Stimulated activated memory B cell treated with anti-CD40 and anti-IgM and Interleukin-4, amounts not matched to agents 10 μg/mL and 1 μg/mL and 100 μg/mL, for 72 hours (primary cell): ENCODE results near the gene SVIL.
"Not testable (repeated sequence)": the region's sequence is repeated elsewhere in the genome, so short reads cannot be mapped to it uniquely, and the experiment has no call there.

Experiments used
- ATAC-seq: fragments of 150-1000 bp; cut with Tn5 transposase; 2 replicates; pipeline ENCODE4 v1.10.0; 2021
- H3K27ac Mint-ChIP-seq: one replicate; pipeline ENCODE4 v1.8.0; 2022; ENCODE audit warnings: mild to moderate bottlenecking, mixed read lengths
- H3K27me3 Mint-ChIP-seq: one replicate; pipeline ENCODE4 v1.8.0; 2022; ENCODE audit warnings: mixed read lengths
- H3K36me3 Mint-ChIP-seq: one replicate; pipeline ENCODE4 v1.8.0; 2022; ENCODE audit warnings: mixed read lengths
- H3K4me1 Mint-ChIP-seq: one replicate; pipeline ENCODE4 v1.8.0; 2022; ENCODE audit warnings: mixed read lengths
- H3K4me3 Mint-ChIP-seq: one replicate; pipeline ENCODE4 v1.8.0; 2022; ENCODE audit warnings: mild to moderate bottlenecking, moderate library complexity, mixed read lengths
- H3K9me3 Mint-ChIP-seq: one replicate; pipeline ENCODE4 v1.8.0; 2022; ENCODE audit warnings: mixed read lengths

SVIL gene

DNA sequence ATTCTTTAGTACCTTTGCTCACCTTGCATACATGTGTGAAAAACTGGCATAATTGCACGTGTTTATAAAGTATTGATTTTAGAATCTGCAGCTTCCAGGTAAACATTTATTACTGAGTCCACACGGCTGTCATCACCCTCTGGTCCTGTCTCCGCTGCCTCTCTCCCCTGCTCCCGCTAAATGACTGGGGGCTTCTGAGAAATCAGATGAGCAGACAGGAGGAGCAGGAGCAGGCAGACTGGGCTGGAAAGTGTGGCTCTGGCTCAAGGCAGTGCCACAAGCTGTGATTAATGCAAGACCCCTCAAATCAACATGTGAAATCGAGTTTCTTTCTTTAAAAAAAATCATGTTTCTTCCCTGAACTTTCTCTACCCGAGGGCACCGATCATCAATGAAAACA, 68.6 kb downstream of the SVIL start:
- not testable (repeated sequence) for H3K9me3 Mint-ChIP-seq, ATAC-seq, H3K4me3 Mint-ChIP-seq, H3K4me1 Mint-ChIP-seq, H3K36me3 Mint-ChIP-seq, H3K27me3 Mint-ChIP-seq, H3K27ac Mint-ChIP-seq

DNA sequence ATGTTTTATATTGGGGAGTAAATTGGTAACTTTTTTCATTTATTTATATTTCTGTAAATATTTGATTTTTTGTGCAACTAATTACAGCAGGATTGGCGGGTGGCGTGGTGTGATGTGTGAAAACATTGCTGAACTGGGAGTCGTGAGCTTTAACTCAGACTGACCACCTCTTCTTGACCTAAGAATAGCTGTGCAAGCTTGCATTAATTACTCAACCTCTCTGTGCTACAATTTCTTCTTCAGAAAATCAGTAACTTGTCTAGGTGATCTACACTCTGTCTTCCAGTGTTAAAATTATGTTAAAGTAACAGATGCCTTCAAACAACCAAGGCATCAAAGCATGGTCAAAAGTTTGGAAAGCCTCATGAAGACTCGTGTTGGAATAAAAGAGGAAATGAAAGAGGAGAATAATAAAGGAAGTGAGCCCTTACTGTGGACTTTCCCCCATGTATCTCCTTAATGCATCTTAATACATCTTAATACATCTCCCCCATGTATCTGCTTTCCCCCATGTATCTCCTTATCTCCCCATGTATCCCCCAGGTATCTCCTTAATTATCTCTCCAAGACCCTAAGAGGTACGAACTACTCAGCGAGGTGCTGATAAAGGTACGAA, 71.2 kb downstream of the SVIL start:
- Mint-ChIP-seq H3K27ac (no peak overlapping the region), H3K4me1 (peaks cover 6% of the 10 kb centered on the region)
- no peak for ATAC-seq

DNA sequence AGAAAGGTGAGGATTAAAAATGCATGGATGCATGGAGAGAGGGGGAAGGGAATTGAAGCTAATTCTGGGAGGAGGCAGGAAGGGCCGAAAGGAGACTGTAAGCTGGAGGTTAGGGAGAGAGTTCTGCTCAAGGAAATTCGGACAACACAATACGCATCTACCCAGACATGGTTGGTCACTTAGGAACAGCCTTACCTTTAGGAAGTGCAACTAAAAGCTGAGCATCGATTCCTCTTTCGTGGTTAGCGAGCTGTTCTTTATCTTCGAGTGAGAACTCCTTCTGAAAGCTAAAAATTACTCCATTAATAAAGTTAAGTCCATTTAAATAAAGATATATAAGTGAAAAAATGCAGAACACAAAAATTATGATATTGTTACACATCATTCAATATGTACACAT, 71.8 kb downstream of the SVIL start:
- not testable (repeated sequence) for H3K4me1 Mint-ChIP-seq, H3K9me3 Mint-ChIP-seq, H3K27me3 Mint-ChIP-seq, H3K36me3 Mint-ChIP-seq, H3K27ac Mint-ChIP-seq, H3K4me3 Mint-ChIP-seq
- peak; percentile 86 for ATAC-seq

More for the DNA sequence above, 71.2 kb downstream of the SVIL start:
- Mint-ChIP-seq H3K36me3 (no peaks in the 10 kb centered on the region), H3K27me3 (no peaks in the 10 kb centered on the region), H3K4me3 (no peak overlapping the region), H3K9me3 (peaks cover 4% of the 10 kb centered on the region)

DNA sequence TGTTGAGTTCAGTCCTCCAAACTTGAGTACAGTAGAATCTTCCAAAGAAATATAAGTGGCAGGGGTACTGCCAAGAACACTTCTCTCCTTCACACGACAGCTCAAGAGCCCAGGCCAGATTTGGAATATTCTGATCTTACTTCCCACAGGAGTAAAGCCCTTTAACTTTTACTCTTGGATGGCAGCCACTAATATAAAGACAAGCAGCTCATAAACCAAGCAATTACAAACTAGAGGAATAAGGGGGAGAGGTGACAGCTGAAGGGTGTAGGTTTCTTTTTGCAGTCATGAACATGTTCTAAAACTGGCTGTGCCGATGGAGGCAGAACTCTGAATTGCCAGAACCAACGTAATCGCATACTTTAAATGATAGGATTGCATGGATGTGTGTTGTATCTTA, 74.8 kb downstream of the SVIL start:
- H3K4me1 Mint-ChIP-seq = peaks cover 6% of the 10 kb centered on the region
- H3K4me3 Mint-ChIP-seq = no peak overlapping the region
- H3K36me3 Mint-ChIP-seq = no peaks in the 10 kb centered on the region
- no peak overlapping the region for H3K27ac Mint-ChIP-seq
- ATAC-seq = no peak
- H3K27me3 Mint-ChIP-seq = no peaks in the 10 kb centered on the region
- H3K9me3 Mint-ChIP-seq = peaks cover 4% of the 10 kb centered on the region

DNA sequence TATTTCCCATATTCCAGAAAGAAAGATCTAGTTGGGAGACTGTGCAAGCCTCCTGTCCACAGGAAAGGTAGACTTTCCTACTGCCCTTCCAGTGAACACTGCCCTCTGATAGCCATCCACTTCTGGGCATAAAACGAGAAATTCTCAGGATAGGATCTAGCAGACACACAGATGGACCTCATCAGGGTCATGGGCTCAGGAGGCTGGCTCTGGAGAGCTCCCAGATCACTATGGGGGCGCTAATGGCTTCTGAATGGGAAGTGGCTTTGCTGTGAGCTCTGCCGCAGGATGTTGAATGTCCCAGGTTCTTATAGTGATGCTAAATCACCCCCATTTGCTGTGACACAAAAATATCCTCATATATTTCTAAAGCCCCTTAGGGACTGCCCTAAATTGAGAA, 77.1 kb downstream of the SVIL start:
- Mint-ChIP-seq H3K36me3 (no peaks in the 10 kb centered on the region), H3K4me3 (no peak overlapping the region), H3K9me3 (no peaks in the 10 kb centered on the region), H3K27me3 (no peaks in the 10 kb centered on the region), H3K27ac (no peak overlapping the region), H3K4me1 (peaks cover 2% of the 10 kb centered on the region)
- no peak for ATAC-seq

DNA sequence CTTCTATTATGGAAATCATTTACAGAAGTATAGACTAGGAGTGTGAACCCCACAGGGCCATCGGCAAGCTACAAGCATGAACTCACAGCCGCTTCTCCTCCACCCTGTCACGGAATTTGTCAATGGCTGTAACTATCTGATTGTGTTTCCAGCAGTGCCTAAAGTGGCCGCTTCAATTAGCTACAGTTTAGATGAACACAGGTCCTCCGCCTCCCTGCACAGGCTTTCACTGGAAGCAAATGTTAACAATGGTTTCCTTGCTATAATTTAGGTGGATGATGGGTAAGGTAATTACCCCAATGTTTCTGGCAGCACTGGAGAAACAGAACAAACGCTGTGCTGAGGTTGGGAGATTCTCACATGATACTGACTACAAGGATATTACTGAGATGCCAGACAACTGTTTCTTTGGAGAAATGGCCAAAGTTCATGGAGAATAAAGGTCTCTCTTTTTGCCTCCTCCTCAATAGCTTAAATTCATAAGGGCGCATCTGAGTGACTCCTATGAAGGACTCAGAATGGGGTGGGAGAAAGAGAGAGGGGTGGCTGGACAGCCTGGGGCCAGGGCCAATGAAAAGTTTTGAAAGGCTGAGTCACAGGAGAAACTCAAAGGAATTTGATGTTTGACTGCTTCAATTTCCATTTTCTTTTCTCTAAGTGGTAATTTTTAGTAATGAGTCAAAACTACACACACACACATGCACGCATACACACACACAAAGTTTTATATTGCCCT, 78.9 kb downstream of the SVIL start:
- no peak overlapping the region for H3K27ac Mint-ChIP-seq
- H3K4me3 Mint-ChIP-seq = no peak overlapping the region
- H3K27me3 Mint-ChIP-seq = no peaks in the 10 kb centered on the region
- ATAC-seq = no peak
- H3K4me1 Mint-ChIP-seq = no peaks in the 10 kb centered on the region
- no peaks in the 10 kb centered on the region for H3K9me3 Mint-ChIP-seq
- no peaks in the 10 kb centered on the region for H3K36me3 Mint-ChIP-seq

DNA sequence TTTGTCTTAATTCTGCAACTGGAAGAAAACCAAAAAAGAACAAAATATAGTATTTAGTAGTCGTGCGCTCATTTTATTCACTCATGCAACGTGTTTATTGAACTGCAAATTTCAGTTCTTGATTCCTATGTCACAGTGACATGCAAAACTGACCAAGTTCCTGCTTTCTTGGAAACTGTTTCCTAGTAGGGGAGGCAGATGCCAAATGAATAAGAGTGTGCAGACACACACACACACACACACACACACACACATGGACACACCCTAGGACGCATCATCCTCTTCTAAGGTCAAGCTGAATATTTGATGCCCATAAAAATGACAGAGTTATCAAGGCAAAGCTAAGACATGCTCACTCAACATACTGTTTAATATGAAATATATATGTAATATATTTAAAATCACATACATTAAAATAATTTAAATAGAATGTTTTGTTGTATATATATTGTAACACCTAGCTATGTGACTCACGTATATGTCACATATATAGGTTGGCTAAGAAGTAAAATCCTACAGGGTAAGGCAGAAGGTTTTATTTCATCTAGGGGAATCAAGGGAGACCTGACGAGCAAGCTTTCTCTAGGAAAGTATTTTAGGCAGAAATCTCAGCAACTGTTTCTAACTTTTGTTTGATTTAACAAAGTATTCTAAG, 79.6 kb downstream of the SVIL start:
- no peak overlapping the region for H3K27ac Mint-ChIP-seq
- no peaks in the 10 kb centered on the region for H3K27me3 Mint-ChIP-seq
- H3K36me3 Mint-ChIP-seq = no peaks in the 10 kb centered on the region
- H3K4me3 Mint-ChIP-seq = no peak overlapping the region
- ATAC-seq = no peak
- no peaks in the 10 kb centered on the region for H3K4me1 Mint-ChIP-seq
- H3K9me3 Mint-ChIP-seq = no peaks in the 10 kb centered on the region

DNA sequence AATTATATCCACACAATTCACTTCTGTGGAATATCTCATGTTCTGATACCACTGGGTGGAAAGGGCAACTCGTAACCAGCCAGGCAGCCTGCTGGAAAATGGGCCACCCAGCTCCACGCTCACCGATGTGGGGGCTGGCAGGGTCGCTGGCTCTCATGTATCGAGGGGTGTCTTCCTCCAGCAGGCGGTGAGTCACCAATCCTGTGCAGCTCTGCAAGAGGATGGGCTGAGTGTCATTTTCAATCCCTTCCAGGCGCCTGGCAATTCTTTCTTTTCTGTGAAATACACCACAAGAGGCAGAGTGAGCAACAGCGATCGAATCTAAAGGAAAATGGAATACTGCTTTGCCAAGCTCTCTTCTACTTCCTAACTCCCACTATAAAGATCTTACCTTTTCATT, 80.1 kb downstream of the SVIL start:
- Mint-ChIP-seq H3K36me3 (no peaks in the 10 kb centered on the region), H3K4me3 (no peak overlapping the region), H3K9me3 (no peaks in the 10 kb centered on the region), H3K27ac (no peak overlapping the region), H3K4me1 (no peaks in the 10 kb centered on the region), H3K27me3 (no peaks in the 10 kb centered on the region)
- no peak for ATAC-seq

DNA sequence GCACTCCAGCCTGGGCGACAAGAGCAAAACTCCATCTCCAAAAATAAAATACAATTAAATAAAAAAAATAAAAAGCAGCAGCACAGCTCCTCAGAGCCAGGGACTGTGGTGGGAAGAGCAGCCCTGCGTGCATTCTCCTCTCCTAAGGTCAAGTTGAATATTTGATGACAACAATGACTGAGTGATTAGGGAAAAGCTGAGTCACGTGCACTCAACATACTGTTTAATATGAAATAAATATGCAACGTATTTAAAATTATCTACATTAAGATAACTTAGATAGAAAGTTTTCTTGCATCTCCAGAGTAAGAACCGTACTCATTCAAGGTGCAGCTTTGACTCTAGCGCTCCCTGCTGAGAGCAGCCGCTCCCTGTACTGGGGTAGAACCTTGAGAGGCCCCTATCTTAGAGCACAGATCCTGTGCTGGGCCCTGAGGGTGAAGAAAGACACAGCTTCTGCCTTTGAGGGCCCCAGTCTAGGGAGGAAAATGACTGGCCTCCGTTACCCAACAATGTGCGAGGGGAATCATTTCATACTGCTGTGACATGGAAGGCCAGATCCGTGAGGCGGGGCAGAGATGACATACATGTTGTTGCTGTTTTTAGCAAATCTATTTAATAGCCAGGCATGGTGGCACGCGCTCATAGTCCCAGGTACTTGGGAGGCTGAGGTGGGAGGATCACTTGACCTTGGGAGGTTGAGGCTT, 81.1 kb downstream of the SVIL start:
- H3K9me3 Mint-ChIP-seq = no peaks in the 10 kb centered on the region
- no peak overlapping the region for H3K27ac Mint-ChIP-seq
- H3K27me3 Mint-ChIP-seq = no peaks in the 10 kb centered on the region
- no peaks in the 10 kb centered on the region for H3K36me3 Mint-ChIP-seq
- no peak overlapping the region for H3K4me3 Mint-ChIP-seq
- no peak for ATAC-seq
- no peaks in the 10 kb centered on the region for H3K4me1 Mint-ChIP-seq

DNA sequence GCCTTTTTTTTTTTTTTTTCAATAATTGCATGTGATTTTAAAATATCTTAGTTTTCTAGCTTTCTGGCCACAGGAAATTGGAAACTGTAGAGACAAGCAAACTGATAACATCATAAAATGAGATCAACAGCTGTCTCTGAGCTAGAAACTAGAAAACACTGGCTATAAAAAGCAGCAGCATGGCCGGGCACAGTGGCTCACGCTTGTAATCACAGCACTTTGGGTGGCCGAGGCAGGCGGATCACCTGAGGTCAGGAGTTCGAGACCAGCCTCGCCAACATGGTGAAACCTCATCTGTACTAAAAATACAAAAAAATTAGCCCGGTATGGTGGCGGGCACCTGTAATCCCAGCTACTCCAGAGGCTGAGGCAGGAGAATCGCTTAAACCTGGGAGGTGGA, 81.7 kb downstream of the SVIL start:
- not testable (repeated sequence) for H3K27me3 Mint-ChIP-seq, H3K36me3 Mint-ChIP-seq, ATAC-seq, H3K4me1 Mint-ChIP-seq, H3K9me3 Mint-ChIP-seq, H3K4me3 Mint-ChIP-seq, H3K27ac Mint-ChIP-seq

DNA sequence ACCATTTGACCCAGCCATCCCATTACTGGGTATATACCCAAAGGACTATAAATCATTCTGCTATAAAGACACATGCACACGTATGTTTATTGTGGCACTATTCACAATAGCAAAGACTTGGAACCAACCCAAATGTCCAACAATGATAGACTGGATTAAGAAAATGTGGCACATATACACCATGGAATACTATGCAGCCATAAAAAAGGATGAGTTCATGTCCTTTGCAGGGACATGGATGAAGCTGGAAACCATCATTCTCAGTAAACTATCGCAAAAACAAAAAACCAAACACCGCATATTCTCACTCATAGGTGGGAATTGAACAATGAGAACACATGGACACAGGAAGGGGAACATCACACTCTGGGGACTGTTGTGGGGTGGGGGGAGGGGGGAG, 85.3 kb downstream of the SVIL start:
- not testable (repeated sequence) for ATAC-seq, H3K4me3 Mint-ChIP-seq, H3K27me3 Mint-ChIP-seq, H3K36me3 Mint-ChIP-seq, H3K9me3 Mint-ChIP-seq, H3K4me1 Mint-ChIP-seq, H3K27ac Mint-ChIP-seq

DNA sequence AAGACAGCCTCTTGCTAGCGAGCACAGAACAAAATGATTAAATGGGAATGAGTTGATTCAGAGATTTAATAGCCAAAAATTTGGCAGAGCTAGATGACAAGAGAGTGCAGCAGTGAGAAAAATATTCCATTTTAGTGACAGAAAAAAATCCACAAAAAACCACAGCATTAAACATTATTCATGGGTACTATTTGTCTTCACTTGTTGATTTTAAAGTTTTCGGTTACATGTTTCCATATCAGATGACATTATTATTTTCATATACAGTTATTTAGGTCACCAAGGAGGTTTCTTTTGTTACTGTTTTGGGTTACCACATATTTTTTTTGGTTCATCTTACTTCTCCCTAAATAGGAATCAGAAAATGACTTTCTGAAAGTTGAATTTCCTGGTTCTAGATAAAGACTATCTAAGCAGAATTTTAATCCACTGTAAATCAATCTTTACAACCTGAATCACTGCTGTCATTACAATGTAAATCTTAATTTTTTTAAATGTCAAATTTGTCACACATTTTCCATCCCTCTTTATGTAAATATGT, 87.9 kb downstream of the SVIL start:
- no peaks in the 10 kb centered on the region for H3K27me3 Mint-ChIP-seq
- H3K4me3 Mint-ChIP-seq = no peak overlapping the region
- H3K9me3 Mint-ChIP-seq = no peaks in the 10 kb centered on the region
- H3K4me1 Mint-ChIP-seq = no peaks in the 10 kb centered on the region
- H3K36me3 Mint-ChIP-seq = no peaks in the 10 kb centered on the region
- H3K27ac Mint-ChIP-seq = no peak overlapping the region
- no peak for ATAC-seq

DNA sequence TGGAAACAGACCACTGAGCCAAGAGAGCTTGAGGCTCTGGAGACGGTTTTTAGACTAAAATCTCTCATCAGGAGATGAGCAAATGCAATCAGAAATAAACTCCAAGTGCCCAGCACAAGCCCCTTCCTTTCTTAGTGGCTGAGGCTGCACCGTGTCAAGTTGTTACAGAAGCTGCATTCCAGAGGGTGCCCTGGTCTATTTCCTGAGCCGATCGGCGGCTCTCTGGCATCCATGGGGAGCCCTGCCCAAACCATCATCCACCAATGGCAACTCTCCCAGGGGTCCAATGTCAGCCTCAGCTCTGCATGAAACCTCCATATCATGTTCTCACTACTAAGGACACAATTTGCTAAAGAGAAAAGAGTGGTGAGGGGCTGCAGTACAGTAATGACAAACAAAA, 89.6 kb downstream of the SVIL start:
- no peak overlapping the region for H3K4me3 Mint-ChIP-seq
- no peaks in the 10 kb centered on the region for H3K9me3 Mint-ChIP-seq
- no peaks in the 10 kb centered on the region for H3K27me3 Mint-ChIP-seq
- H3K36me3 Mint-ChIP-seq = no peaks in the 10 kb centered on the region
- H3K4me1 Mint-ChIP-seq = no peaks in the 10 kb centered on the region
- H3K27ac Mint-ChIP-seq = no peak overlapping the region
- no peak for ATAC-seq

DNA sequence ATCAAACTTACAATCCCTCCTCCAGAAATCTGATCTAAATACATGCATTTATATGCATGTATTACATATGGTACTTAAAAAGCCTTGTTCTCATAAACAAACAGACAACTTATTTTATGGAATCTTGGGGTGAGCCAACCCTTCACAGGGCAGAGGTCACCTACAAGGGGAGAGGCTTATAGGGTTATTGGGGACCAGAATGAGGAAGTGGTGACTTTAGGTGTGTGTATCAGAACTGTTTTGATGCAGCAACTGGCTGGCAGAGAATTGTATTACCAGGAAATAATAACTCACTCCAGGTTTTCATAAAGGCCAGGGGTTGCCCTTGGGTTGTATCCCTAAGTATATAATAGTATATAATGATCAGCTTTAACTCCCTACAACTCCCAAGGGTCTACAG, 91.1 kb downstream of the SVIL start:
- no peaks in the 10 kb centered on the region for H3K36me3 Mint-ChIP-seq
- ATAC-seq = no peak
- no peaks in the 10 kb centered on the region for H3K27me3 Mint-ChIP-seq
- no peaks in the 10 kb centered on the region for H3K9me3 Mint-ChIP-seq
- H3K4me3 Mint-ChIP-seq = no peak overlapping the region
- H3K27ac Mint-ChIP-seq = no peak overlapping the region
- no peaks in the 10 kb centered on the region for H3K4me1 Mint-ChIP-seq

DNA sequence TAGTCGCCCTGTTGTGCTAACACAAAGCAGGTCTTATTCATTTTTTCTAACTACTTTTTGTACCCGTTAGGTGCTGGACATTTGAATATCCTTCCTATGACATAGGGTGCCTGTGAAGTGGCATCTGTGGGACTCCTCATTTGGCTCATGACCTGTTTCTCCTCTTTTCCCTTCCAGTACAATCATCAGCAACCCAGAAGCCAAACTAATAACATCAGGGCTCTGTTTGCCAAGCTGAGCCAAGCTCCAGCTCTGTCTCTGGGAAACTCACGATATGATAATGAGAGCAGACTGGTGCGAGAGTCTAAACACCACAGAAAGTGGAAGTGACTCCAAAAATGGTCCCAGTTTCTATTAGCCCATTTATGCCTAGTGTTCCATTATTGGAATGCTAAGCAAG, 92.0 kb downstream of the SVIL start:
- H3K27ac Mint-ChIP-seq = no peak overlapping the region
- no peaks in the 10 kb centered on the region for H3K36me3 Mint-ChIP-seq
- no peaks in the 10 kb centered on the region for H3K27me3 Mint-ChIP-seq
- H3K9me3 Mint-ChIP-seq = no peaks in the 10 kb centered on the region
- H3K4me3 Mint-ChIP-seq = no peak overlapping the region
- no peak for ATAC-seq
- no peaks in the 10 kb centered on the region for H3K4me1 Mint-ChIP-seq
